SKM-1 (cell line): ENCODE results near the gene CDKN2B-AS1.
A peak's percentile ranks its signal among the peaks of the same experiment; 100 is the strongest.

Experiments used
- DNase-seq: peaks from one replicate; lab custom pipeline; 2025; ENCODE audit not compliant: unreplicated experiment; lab: John Stamatoyannopoulos, UW

Gene CDKN2B-AS1

GRCh38 chr9:22148876-22149637 lies 154.5 kb downstream of the CDKN2B-AS1 start:
- no peak for DNase-seq

- no peak for DNase-seq
Observed at GRCh38 chr9:22154064-22154463, 159.5 kb downstream of the CDKN2B-AS1 start.

- no peak for DNase-seq
Observed at GRCh38 chr9:22156586-22156985, 162.0 kb downstream of the CDKN2B-AS1 start.

GRCh38 chr9:22157276-22157675 lies 162.7 kb downstream of the CDKN2B-AS1 start:
- no peak for DNase-seq

- DNase-seq, result no peak
Observed at GRCh38 chr9:22157828-22158227, 163.2 kb downstream of the CDKN2B-AS1 start.

- DNase-seq, result no peak
Observed at GRCh38 chr9:22158271-22158670, 163.7 kb downstream of the CDKN2B-AS1 start.

- peak; percentile 72 for DNase-seq
Observed at GRCh38 chr9:22158927-22159346, 164.3 kb downstream of the CDKN2B-AS1 start.

GRCh38 chr9:22159586-22159985 lies 165.0 kb downstream of the CDKN2B-AS1 start:
- no peak for DNase-seq

GRCh38 chr9:22160221-22160620 lies 165.6 kb downstream of the CDKN2B-AS1 start:
- DNase-seq, result no peak

- DNase-seq, result no peak
Observed at GRCh38 chr9:22165144-22165543, 170.6 kb downstream of the CDKN2B-AS1 start.

- no peak for DNase-seq
Observed at GRCh38 chr9:22169243-22169642, 174.7 kb downstream of the CDKN2B-AS1 start.

GRCh38 chr9:22169727-22170503 lies 175.3 kb downstream of the CDKN2B-AS1 start:
- peak; percentile 83 for DNase-seq
